HG03342 (cell line): Measurements from ENCODE around the gene SPATA25.
"Not testable (repeated sequence)": the region's sequence is repeated elsewhere in the genome, so short reads cannot be mapped to it uniquely, and the experiment has no call there.

Experiments used
- ATAC-seq: cut with Tn5 transposase; IDR thresholded peaks from one replicate; pipeline ENCODE4 v1.9.1; 2021; ENCODE audit warnings: mild to moderate bottlenecking, moderate library complexity; ENCODE audit not compliant: unreplicated experiment

The SPATA25 gene

GRCh38 chr20:45894797-45895196 lies 7.4 kb upstream of the SPATA25 start:
- ATAC-seq: no peak

GRCh38 chr20:45893831-45894230 lies 6.4 kb upstream of the SPATA25 start:
- no peak for ATAC-seq

GRCh38 chr20:45892828-45893500 lies 5.5 kb upstream of the SPATA25 start:
- no peak for ATAC-seq

- no peak for ATAC-seq
These were observed 4.8 kb upstream of the SPATA25 start for GRCh38 chr20:45892049-45892825.

- ATAC-seq: peak; percentile 68
These were observed 3.9 kb upstream of the SPATA25 start, which contains the start of the genes CTSA and NEURL2 for GRCh38 chr20:45890985-45891983. CTSA (plus strand) TSS chr20:45891335; CDS start chr20:45891569, 234 bp downstream. NEURL2 (minus strand) TSS chr20:45891208; CDS start chr20:45890991, 217 bp downstream.

GRCh38 chr20:45890077-45890984 lies 2.9 kb upstream of the SPATA25 start:
- ATAC-seq: no peak

GRCh38 chr20:45888681-45889080 lies 1.3 kb upstream of the SPATA25 start:
- ATAC-seq: no peak

- no peak for ATAC-seq
These were observed 654 bp downstream of the SPATA25 start for GRCh38 chr20:45886590-45887345.

GRCh38 chr20:45883100-45883469 lies 4.3 kb downstream of the SPATA25 start:
- ATAC-seq: no peak

- no peak for ATAC-seq
These were observed 4.8 kb downstream of the SPATA25 start for GRCh38 chr20:45882469-45883099.

- ATAC-seq: peak; percentile 95
These were observed 6.2 kb downstream of the SPATA25 start, which contains the start of gene ZSWIM1 for GRCh38 chr20:45880988-45881788. ZSWIM1 (plus strand) TSS chr20:45881227; CDS start chr20:45882593, 1,366 bp downstream.

- no peak for ATAC-seq
These were observed 9.2 kb downstream of the SPATA25 start for GRCh38 chr20:45878076-45878761.

- no peak for ATAC-seq
These were observed 12.8 kb downstream of the SPATA25 start for GRCh38 chr20:45874576-45874975.

- ATAC-seq: not testable (repeated sequence)
These were observed 13.3 kb downstream of the SPATA25 start for GRCh38 chr20:45874104-45874481.

- ATAC-seq: no peak
These were observed 13.9 kb downstream of the SPATA25 start for GRCh38 chr20:45873409-45874103.

- no peak for ATAC-seq
These were observed 14.8 kb downstream of the SPATA25 start for GRCh38 chr20:45872626-45873025.

- ATAC-seq: no peak
These were observed 19.6 kb downstream of the SPATA25 start for GRCh38 chr20:45867819-45868176.
